ENCODE measurements around the gene CHD6. TPM values are rescaled to one million over a fixed set of nuclear protein-coding genes. Genes with fewer than 3 reads are reported as not detected.

Gene CHD6
- total RNA-seq, 1 experiment from 2014 or later, result 20.9 TPM

GRCh38 chr20:41638456-41638855, 20.3 kb upstream of the CHD6 start:
- DNase-seq (ENCODE audit: low read depth in 1 of 2, low spot score in 2 of 2), result no peak
- no peaks in the 10 kb centered on the region for H3K36me3 ChIP-seq
- H3K4me1 ChIP-seq (replicated peaks), result peaks cover 3% of the 10 kb centered on the region
- H3K27ac ChIP-seq, result no peak overlapping the region
- no peak overlapping the region for H3K4me3 ChIP-seq
- peaks cover 13% of the 10 kb centered on the region for H3K27me3 ChIP-seq (replicated peaks)
- H3K9me3 ChIP-seq (replicated peaks), result no peaks in the 10 kb centered on the region

GRCh38 chr20:41635158-41635557, 17.0 kb upstream of the CHD6 start:
- Histone ChIP-seq H3K9me3 (replicated peaks) (no peaks in the 10 kb centered on the region; the same call in 1 of the 2 replicates), H3K4me1 (replicated peaks) (no peaks in the 10 kb centered on the region), H3K36me3 (no peaks in the 10 kb centered on the region), H3K4me3 (no peak overlapping the region), H3K27me3 (replicated peaks) (peaks cover 13% of the 10 kb centered on the region), H3K27ac (no peak overlapping the region)
- no peak for DNase-seq (ENCODE audit: low read depth in 1 of 2, low spot score in 2 of 2)

GRCh38 chr20:41632896-41633295, 14.7 kb upstream of the CHD6 start:
- Histone ChIP-seq H3K9me3 (replicated peaks) (no peaks in the 10 kb centered on the region; the same call in 1 of the 2 replicates), H3K4me3 (no peak overlapping the region), H3K36me3 (no peaks in the 10 kb centered on the region), H3K4me1 (replicated peaks) (no peaks in the 10 kb centered on the region), H3K27me3 (replicated peaks) (peaks cover 4% of the 10 kb centered on the region), H3K27ac (no peak overlapping the region)
- DNase-seq (ENCODE audit: low read depth in 1 of 2, low spot score in 2 of 2), result no peak

- no peak overlapping the region for H3K4me3 ChIP-seq
- H3K27me3 ChIP-seq (replicated peaks), result no peaks in the 10 kb centered on the region
- DNase-seq (ENCODE audit: low read depth in 1 of 2, low spot score in 2 of 2), result no peak
- H3K4me1 ChIP-seq (replicated peaks), result no peaks in the 10 kb centered on the region
- no peaks in the 10 kb centered on the region for H3K36me3 ChIP-seq
- no peaks in the 10 kb centered on the region; the same call in 1 of the 2 replicates for H3K9me3 ChIP-seq (replicated peaks)
- no peak overlapping the region for H3K27ac ChIP-seq
Observed at GRCh38 chr20:41631826-41632225, 13.6 kb upstream of the CHD6 start.

GRCh38 chr20:41630846-41631245, 12.7 kb upstream of the CHD6 start:
- no peak overlapping the region for H3K4me3 ChIP-seq
- no peaks in the 10 kb centered on the region; the same call in 1 of the 2 replicates for H3K9me3 ChIP-seq (replicated peaks)
- DNase-seq (ENCODE audit: low read depth in 1 of 2, low spot score in 2 of 2), result no peak
- H3K27me3 ChIP-seq (replicated peaks), result no peaks in the 10 kb centered on the region
- H3K36me3 ChIP-seq, result no peaks in the 10 kb centered on the region
- H3K4me1 ChIP-seq (replicated peaks), result no peaks in the 10 kb centered on the region
- H3K27ac ChIP-seq, result no peak overlapping the region

- no peak overlapping the region for H3K27ac ChIP-seq
- no peaks in the 10 kb centered on the region; the same call in 1 of the 2 replicates for H3K9me3 ChIP-seq (replicated peaks)
- no peaks in the 10 kb centered on the region for H3K36me3 ChIP-seq
- H3K27me3 ChIP-seq (replicated peaks), result peaks cover under 1% of the 10 kb centered on the region; the same call in 1 of the 2 replicates
- H3K4me3 ChIP-seq, result no peak overlapping the region
- DNase-seq (ENCODE audit: low read depth in 1 of 2, low spot score in 2 of 2), result no peak
- H3K4me1 ChIP-seq (replicated peaks), result no peaks in the 10 kb centered on the region
Observed at GRCh38 chr20:41627611-41628244, 9.6 kb upstream of the CHD6 start.

GRCh38 chr20:41627001-41627495, 8.9 kb upstream of the CHD6 start:
- DNase-seq (ENCODE audit: low read depth in 1 of 2, low spot score in 2 of 2), result no peak
- Histone ChIP-seq H3K9me3 (replicated peaks) (no peaks in the 10 kb centered on the region; the same call in 1 of the 2 replicates), H3K4me3 (no peak overlapping the region), H3K4me1 (replicated peaks) (no peaks in the 10 kb centered on the region), H3K27ac (no peak overlapping the region), H3K36me3 (no peaks in the 10 kb centered on the region), H3K27me3 (replicated peaks) (peaks cover 2% of the 10 kb centered on the region; the same call in 1 of the 2 replicates)

GRCh38 chr20:41623625-41624375, 5.6 kb upstream of the CHD6 start:
- Histone ChIP-seq H3K9me3 (replicated peaks) (no peaks in the 10 kb centered on the region), H3K4me3 (no peak overlapping the region), H3K36me3 (no peaks in the 10 kb centered on the region), H3K27ac (no peak overlapping the region), H3K27me3 (replicated peaks) (peaks cover 2% of the 10 kb centered on the region; the same call in 1 of the 2 replicates), H3K4me1 (replicated peaks) (0 out of 2 replicates have a peak, but pooled peaks cover 4% of the 10 kb centered on the region)
- no peak for DNase-seq (ENCODE audit: low read depth in 1 of 2, low spot score in 2 of 2)

- Histone ChIP-seq H3K36me3 (no peaks in the 10 kb centered on the region), H3K9me3 (replicated peaks) (no peaks in the 10 kb centered on the region), H3K27ac (no peak overlapping the region), H3K4me3 (no peak overlapping the region), H3K27me3 (replicated peaks) (peaks cover 2% of the 10 kb centered on the region; the same call in 1 of the 2 replicates), H3K4me1 (replicated peaks) (0 out of 2 replicates have a peak, but pooled peaks cover 4% of the 10 kb centered on the region)
- DNase-seq (ENCODE audit: low read depth in 1 of 2, low spot score in 2 of 2), result no peak
Observed at GRCh38 chr20:41622584-41622983, 4.4 kb upstream of the CHD6 start.

GRCh38 chr20:41621971-41622370, 3.8 kb upstream of the CHD6 start:
- no peak overlapping the region for H3K27ac ChIP-seq
- DNase-seq (ENCODE audit: low read depth in 1 of 2, low spot score in 2 of 2), result no peak
- no peak overlapping the region for H3K4me3 ChIP-seq
- H3K4me1 ChIP-seq (replicated peaks), result peaks cover 7% of the 10 kb centered on the region; the same call in 1 of the 2 replicates
- no peaks in the 10 kb centered on the region for H3K9me3 ChIP-seq (replicated peaks)
- H3K27me3 ChIP-seq (replicated peaks), result peaks cover 2% of the 10 kb centered on the region; the same call in 1 of the 2 replicates
- H3K36me3 ChIP-seq, result no peaks in the 10 kb centered on the region

GRCh38 chr20:41621421-41621820, 3.2 kb upstream of the CHD6 start:
- Histone ChIP-seq H3K36me3 (no peaks in the 10 kb centered on the region), H3K27me3 (replicated peaks) (peaks cover 2% of the 10 kb centered on the region; the same call in 1 of the 2 replicates), H3K9me3 (replicated peaks) (no peaks in the 10 kb centered on the region), H3K27ac (no peak overlapping the region), H3K4me3 (no peak overlapping the region), H3K4me1 (replicated peaks) (peaks cover 9% of the 10 kb centered on the region; the same call in 1 of the 2 replicates)
- DNase-seq (ENCODE audit: low read depth in 1 of 2, low spot score in 2 of 2), result no peak

- DNase-seq (ENCODE audit: low read depth in 1 of 2, low spot score in 2 of 2), result no peak
- Histone ChIP-seq H3K4me3 (peak overlapping the region; percentile 82; the same call in 1 of the 2 replicates), H3K27ac (no peak overlapping the region), H3K36me3 (no peaks in the 10 kb centered on the region), H3K9me3 (replicated peaks) (no peaks in the 10 kb centered on the region), H3K27me3 (replicated peaks) (peaks cover 2% of the 10 kb centered on the region; the same call in 1 of the 2 replicates), H3K4me1 (replicated peaks) (peaks cover 9% of the 10 kb centered on the region; the same call in 1 of the 2 replicates)
Observed at GRCh38 chr20:41619360-41620100, 1.4 kb upstream of the CHD6 start.

- Histone ChIP-seq H3K36me3 (no peaks in the 10 kb centered on the region), H3K4me1 (replicated peaks) (peaks cover 9% of the 10 kb centered on the region; the same call in 1 of the 2 replicates), H3K27me3 (replicated peaks) (peaks cover 2% of the 10 kb centered on the region; the same call in 1 of the 2 replicates), H3K9me3 (replicated peaks) (no peaks in the 10 kb centered on the region), H3K27ac (no peak overlapping the region), H3K4me3 (peak overlapping the region; percentile 82)
- no peak for DNase-seq (ENCODE audit: low read depth in 1 of 2, low spot score in 2 of 2)
Observed at GRCh38 chr20:41618807-41619311, 682 bp upstream of the CHD6 start.

Data from SJSA1 (cell line).